GM19239 (cell line): Measurements from ENCODE around the gene MAML3.
"Not testable (repeated sequence)": the region's sequence is repeated elsewhere in the genome, so short reads cannot be mapped to it uniquely, and the experiment has no call there.

Experiments used
- DNase-seq: peaks from one replicate; pipeline ENCODE4 v3.0.0; 2011; ENCODE audit warnings: low spot score; ENCODE audit not compliant: insufficient read length
- FAIRE-seq: peaks from 2 replicates; lab custom pipeline; 2011; peaks lifted over from hg19 to GRCh38; lab: Jason Lieb, UNC

The MAML3 gene

GRCh38 chr4:139951021-139951420 lies 203.0 kb downstream of the MAML3 start:
- FAIRE-seq = no peak
- DNase-seq = no peak

DNA sequence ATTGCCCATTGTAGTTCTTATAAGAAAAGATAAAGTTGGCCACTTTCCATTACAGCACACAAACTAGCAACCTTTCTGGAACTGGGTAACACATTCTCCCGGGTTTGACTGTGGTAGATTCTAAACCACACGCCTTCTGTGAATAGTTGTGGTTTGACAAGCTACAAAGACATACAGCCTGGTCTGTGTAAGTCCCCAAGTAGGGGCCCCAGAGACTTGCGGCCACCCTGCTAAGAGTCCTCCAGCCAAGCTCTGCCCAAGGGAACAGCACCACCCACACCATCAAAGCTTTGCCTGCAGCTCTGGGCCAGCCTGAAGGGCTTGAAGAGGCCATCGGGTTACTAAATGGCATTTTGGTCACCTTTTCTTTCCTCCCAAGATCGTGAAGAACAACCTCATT lies 203.4 kb downstream of the MAML3 start:
- peak; percentile 18 for DNase-seq
- peak; percentile 85 for FAIRE-seq

DNA sequence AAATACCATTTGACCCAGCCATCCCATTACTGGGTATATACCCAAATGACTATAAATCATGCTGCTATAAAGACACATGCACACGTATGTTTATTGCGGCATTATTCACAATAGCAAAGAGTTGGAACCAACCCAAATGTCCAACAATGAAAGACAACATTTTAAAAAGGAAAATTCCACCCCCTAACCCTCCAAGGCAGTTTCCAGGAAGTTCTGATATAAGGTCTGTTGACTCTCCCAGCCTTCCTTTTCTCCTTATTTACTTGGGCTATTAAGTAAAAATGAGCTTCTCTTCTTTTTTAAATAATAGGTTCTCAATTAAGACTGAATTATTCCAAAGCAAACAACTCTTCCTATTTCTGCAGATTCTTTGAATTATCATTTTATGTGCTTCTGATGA lies 209.1 kb downstream of the MAML3 start:
- not testable (repeated sequence) for FAIRE-seq, DNase-seq

- DNase-seq (no peak), FAIRE-seq (no peak)
Measured at GRCh38 chr4:139943277-139943676, 210.7 kb downstream of the MAML3 start.

GRCh38 chr4:139942241-139942640 lies 211.7 kb downstream of the MAML3 start:
- DNase-seq (no peak), FAIRE-seq (no peak)

DNA sequence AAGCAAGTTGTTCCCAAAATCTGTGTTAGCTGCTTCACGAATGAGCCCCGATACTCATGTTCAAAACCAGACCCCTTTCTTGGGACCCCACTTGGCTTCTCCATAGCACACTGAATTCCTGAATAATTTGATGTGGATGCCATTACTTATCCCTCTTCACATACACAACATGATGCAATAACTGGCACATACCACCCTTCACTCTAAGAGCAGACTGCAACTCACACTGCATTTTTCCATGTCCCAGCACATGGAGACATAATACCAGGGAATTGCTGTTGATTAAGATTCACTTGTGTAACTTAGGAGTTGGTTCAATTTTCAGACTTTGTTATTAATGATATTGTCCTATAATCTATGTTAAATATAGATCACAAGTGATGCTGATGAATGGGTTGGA lies 213.4 kb downstream of the MAML3 start:
- DNase-seq (no peak), FAIRE-seq (no peak)

- DNase-seq (no peak), FAIRE-seq (no peak)
Measured at GRCh38 chr4:139938414-139938813, 215.6 kb downstream of the MAML3 start.

DNA sequence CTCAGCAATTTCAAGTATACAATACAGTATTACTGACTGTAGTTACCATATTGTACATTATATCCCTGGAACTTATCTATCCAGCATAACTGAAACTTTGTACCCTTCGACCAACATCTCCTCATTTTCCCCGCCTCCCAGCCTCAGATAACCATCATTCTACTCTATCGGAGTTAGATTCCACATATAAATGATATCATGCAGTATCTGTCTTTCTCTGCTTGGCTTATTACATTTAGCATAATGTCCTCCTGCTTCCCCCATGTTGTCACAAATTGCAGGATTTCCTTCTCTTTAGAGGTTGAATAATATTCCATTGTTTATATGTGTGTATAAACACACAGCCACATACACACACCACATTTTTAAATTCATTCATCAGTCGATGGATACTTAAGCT lies 218.1 kb downstream of the MAML3 start:
- DNase-seq (no peak), FAIRE-seq (no peak)

DNA sequence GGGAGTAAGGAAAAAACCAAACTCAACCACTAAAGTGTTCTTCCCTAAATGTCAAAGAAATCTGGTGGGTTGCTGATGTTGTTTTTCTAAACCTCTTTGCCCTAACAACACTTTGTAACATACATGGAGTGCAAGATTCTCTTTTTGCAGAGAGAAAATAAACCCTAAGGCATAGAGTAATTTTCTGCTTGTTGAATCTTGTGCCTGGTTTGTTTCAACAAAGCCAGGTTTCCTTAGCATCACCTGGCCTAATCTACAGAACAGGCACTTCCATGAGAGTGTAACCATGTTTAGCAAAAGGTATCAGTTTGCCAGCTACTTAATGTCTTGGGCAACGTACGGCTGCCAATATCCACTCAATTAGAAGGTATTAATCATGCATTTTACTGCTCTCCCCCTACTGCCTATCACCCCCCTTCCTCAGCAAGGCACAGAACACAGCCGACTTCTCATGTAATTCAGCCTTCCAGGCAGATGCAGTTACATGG lies 219.2 kb downstream of the MAML3 start:
- FAIRE-seq (no peak), DNase-seq (no peak)

- DNase-seq = no peak
- no peak for FAIRE-seq
Measured at GRCh38 chr4:139934057-139934707, 219.8 kb downstream of the MAML3 start.

GRCh38 chr4:139933541-139933940 lies 220.4 kb downstream of the MAML3 start:
- no peak for FAIRE-seq

DNA sequence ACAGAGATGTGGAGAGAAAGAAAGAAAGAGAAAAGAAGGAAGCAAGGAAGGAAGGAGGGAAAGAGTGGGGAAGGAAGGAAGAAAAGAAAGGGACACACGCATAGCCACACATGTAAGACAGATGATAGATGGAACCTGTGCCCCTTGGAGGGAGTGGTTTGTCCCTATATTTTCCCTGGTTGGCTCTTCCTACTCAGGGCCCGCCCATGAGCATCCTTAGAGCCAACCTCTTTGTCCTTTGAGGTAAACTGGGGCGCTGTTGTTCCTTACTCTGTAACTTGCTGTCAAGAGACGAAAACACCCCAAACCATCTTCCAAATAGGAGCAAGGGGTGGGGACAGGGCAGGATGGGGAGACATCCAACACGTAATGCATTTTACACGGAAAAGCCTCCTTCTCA lies 220.9 kb downstream of the MAML3 start:
- DNase-seq (no peak), FAIRE-seq (no peak)

More at GRCh38 chr4:139933541-139933940, 220.4 kb downstream of the MAML3 start:
- DNase-seq = no peak

DNA sequence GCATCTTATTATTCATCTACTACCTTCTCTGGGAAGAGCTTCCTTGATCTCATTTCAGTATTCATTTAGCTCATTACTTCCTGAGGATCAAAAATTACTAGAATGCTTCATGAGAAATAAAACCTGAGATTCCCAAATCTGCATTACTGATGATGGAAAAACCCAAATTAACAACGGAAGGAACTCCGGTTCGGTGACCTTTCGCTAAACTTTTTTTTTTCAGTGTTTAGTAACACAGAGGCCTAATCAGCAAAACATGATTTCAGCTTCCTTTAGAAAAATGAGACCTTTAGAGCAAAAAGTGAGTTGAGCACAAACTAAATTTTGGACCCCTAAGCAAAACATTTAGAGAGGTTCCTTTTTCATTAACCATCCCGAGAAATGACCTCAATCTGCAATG lies 229.2 kb downstream of the MAML3 start:
- DNase-seq (no peak), FAIRE-seq (no peak)

DNA sequence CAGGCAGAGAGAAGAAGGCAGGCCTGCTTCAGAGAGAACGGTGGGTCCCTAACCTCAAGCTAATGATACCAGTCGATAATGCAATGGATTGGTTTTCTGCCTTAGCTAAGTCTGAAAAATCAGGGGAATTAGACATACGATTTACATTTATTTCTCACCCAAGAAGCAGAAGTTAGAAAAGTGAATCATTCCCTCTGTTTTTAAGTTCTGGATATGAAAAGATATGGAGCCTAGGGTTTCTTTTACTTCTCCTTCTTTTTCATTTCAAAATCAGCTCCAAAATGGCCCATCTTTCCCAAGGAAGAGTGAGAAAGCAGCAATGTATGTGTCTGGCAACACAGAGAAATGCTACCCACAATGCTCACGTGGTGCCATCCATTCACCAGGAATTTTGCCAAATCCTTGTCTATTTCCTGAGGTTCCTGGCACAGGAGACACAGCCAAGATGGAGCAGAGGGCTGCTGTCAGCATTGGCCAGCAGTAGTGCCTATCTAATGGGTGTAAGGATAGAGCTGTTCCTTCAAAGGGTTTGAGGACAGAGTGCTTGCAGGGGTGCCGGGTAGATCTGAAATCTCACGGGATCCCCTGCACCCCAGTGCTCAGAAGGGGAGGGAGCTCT lies 231.5 kb downstream of the MAML3 start:
- no peak for DNase-seq
- no peak for FAIRE-seq

GRCh38 chr4:139921429-139922184 lies 232.4 kb downstream of the MAML3 start:
- no peak for DNase-seq
- no peak for FAIRE-seq

DNA sequence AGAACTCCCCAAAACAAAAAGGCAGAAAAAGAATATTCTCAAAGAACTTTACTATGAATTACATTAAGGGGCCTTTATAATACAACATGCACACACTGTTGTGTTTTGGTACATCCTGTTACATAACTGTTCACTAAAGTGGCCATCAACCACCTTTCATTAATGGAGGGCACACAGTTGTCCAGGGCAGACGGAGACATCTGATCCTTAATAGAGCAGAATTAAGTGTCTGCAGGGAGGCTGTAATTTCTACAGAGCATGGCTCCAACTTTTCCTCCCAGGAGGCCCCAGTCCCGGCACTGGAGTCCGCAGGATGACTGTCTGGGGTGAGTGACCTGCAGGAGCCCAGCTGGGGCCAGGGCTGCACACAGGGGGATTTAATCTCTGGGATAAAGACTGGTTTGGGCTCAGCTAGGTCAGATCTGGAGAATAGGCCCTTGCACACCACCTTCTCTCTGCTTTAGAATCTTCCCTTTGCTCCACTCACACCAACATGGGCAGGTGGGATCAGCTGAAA lies 233.4 kb downstream of the MAML3 start:
- no peak for DNase-seq

DNA sequence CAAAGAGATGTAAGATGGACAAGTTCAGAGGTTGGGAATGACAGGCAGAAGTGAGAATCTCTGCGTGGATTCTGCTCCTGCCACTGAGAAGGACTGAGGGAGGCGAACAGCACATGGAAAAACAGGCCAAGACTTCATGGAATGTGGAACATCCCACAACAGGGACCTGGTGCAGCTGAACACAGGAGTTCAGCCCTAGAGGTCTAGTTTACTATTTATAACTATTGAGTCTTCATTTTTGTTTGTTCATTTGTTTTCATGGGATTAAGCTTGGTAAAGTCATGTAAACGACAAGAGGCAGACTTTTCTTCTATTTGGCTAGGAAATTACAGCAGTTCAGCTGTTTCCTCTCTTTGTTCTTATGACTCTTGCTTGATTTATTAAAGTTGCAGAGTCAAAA lies 234.5 kb downstream of the MAML3 start:
- DNase-seq = no peak
- no peak for FAIRE-seq

More for the DNA sequence above, 233.4 kb downstream of the MAML3 start:
- no peak for FAIRE-seq

GRCh38 chr4:139919004-139919403 lies 235.0 kb downstream of the MAML3 start:
- FAIRE-seq = no peak

DNA sequence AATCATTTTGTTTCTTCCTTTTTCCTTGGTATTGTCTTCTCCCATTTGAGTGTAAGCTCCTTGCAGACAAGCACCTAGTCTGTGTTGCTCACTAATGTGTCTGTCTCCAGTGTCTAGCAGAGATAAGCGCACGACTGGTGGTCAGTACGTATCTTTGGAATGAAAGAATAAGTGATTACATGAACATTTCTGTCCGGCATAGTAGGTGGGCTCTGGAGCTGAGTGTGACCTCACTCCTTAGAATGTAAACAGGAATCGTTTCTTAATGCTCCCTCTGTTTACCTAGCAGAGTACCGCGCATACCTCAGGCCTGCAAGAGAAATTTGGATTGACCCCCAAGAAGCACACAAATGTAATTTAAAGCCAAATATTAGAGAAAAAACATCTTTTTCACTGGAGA lies 235.4 kb downstream of the MAML3 start:
- DNase-seq = no peak
- no peak for FAIRE-seq

More at GRCh38 chr4:139919004-139919403, 235.0 kb downstream of the MAML3 start:
- DNase-seq = no peak

- FAIRE-seq (no peak), DNase-seq (no peak)
Measured at GRCh38 chr4:139917896-139918295, 236.1 kb downstream of the MAML3 start.

DNA sequence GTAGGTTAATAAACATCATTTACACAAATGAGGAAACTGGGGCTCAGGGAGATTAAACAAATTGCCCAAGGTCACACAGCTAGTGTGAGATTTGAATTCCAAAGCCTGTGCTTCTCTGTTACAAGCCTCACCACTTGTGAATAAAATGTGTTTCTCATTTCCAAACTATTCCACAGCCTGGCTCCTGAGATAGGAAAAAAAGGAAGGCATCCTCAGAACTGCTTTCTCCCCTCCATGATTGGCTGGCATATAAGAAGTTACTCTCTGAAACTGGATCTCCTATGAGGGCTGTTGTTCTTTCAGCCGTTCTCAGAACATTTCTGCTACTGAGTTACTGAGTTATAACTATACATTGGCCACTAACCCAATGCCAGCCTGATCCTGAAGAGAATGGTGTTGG lies 237.9 kb downstream of the MAML3 start:
- FAIRE-seq (no peak), DNase-seq (no peak)
